IPS-18c (cell line): ENCODE measurements around the gene ARHGAP15.

Experiments
- H3K4me3 ChIP-seq: 2 replicates; pipeline ENCODE4 v1.7.0; 2013; ENCODE audit warnings: low read depth, mild to moderate bottlenecking, low read length, moderate library complexity; ENCODE audit not compliant: insufficient read depth
- H3K9me3 ChIP-seq: one replicate; pipeline ENCODE4 v1.6.1; 2013; ENCODE audit warnings: mild to moderate bottlenecking, low read length, moderate library complexity; ENCODE audit not compliant: control insufficient read depth, insufficient read depth

ARHGAP15 gene

GRCh38 chr2:143426296-143426695, 297.1 kb downstream of the ARHGAP15 start:
- no peak overlapping the region for H3K4me3 ChIP-seq
- H3K9me3 ChIP-seq: no peaks in the 10 kb centered on the region

GRCh38 chr2:143428700-143429099, 299.5 kb downstream of the ARHGAP15 start:
- H3K9me3 ChIP-seq: no peaks in the 10 kb centered on the region
- no peak overlapping the region for H3K4me3 ChIP-seq

- no peak overlapping the region for H3K4me3 ChIP-seq
Observed at GRCh38 chr2:143429932-143430679, 300.9 kb downstream of the ARHGAP15 start.

GRCh38 chr2:143431316-143431715, 302.1 kb downstream of the ARHGAP15 start:
- no peak overlapping the region for H3K4me3 ChIP-seq

More at GRCh38 chr2:143429932-143430679, 300.9 kb downstream of the ARHGAP15 start:
- no peaks in the 10 kb centered on the region for H3K9me3 ChIP-seq

GRCh38 chr2:143433251-143433650, 304.0 kb downstream of the ARHGAP15 start:
- H3K9me3 ChIP-seq: no peaks in the 10 kb centered on the region
- no peak overlapping the region for H3K4me3 ChIP-seq

More at GRCh38 chr2:143431316-143431715, 302.1 kb downstream of the ARHGAP15 start:
- no peaks in the 10 kb centered on the region for H3K9me3 ChIP-seq

GRCh38 chr2:143433840-143434239, 304.6 kb downstream of the ARHGAP15 start:
- H3K9me3 ChIP-seq: no peaks in the 10 kb centered on the region

GRCh38 chr2:143434445-143434844, 305.2 kb downstream of the ARHGAP15 start:
- Histone ChIP-seq H3K9me3 (no peaks in the 10 kb centered on the region), H3K4me3 (no peak overlapping the region)

More at GRCh38 chr2:143433840-143434239, 304.6 kb downstream of the ARHGAP15 start:
- H3K4me3 ChIP-seq: no peak overlapping the region

GRCh38 chr2:143435131-143435530, 305.9 kb downstream of the ARHGAP15 start:
- no peaks in the 10 kb centered on the region for H3K9me3 ChIP-seq
- no peak overlapping the region for H3K4me3 ChIP-seq

GRCh38 chr2:143436951-143437350, 307.7 kb downstream of the ARHGAP15 start:
- Histone ChIP-seq H3K9me3 (no peaks in the 10 kb centered on the region), H3K4me3 (no peak overlapping the region)

- Histone ChIP-seq H3K9me3 (no peaks in the 10 kb centered on the region), H3K4me3 (no peak overlapping the region)
Observed at GRCh38 chr2:143440411-143441012, 311.3 kb downstream of the ARHGAP15 start.

GRCh38 chr2:143442193-143442592, 313.0 kb downstream of the ARHGAP15 start:
- no peak overlapping the region for H3K4me3 ChIP-seq
- no peaks in the 10 kb centered on the region for H3K9me3 ChIP-seq

- H3K9me3 ChIP-seq: no peaks in the 10 kb centered on the region
Observed at GRCh38 chr2:143451642-143452281, 322.5 kb downstream of the ARHGAP15 start.

GRCh38 chr2:143452817-143453451, 323.7 kb downstream of the ARHGAP15 start:
- Histone ChIP-seq H3K9me3 (no peaks in the 10 kb centered on the region), H3K4me3 (no peak overlapping the region)

More at GRCh38 chr2:143451642-143452281, 322.5 kb downstream of the ARHGAP15 start:
- H3K4me3 ChIP-seq: no peak overlapping the region

GRCh38 chr2:143453981-143454511, 324.8 kb downstream of the ARHGAP15 start:
- no peak overlapping the region for H3K4me3 ChIP-seq
- H3K9me3 ChIP-seq: no peaks in the 10 kb centered on the region

- H3K4me3 ChIP-seq: no peak overlapping the region
- no peaks in the 10 kb centered on the region for H3K9me3 ChIP-seq
Observed at GRCh38 chr2:143455317-143455716, 326.1 kb downstream of the ARHGAP15 start.

- no peaks in the 10 kb centered on the region for H3K9me3 ChIP-seq
- H3K4me3 ChIP-seq: no peak overlapping the region
Observed at GRCh38 chr2:143458258-143459190, 329.3 kb downstream of the ARHGAP15 start.
